Trophoblast cell (in vitro differentiated cells and primary cell): ENCODE measurements around the gene OR2M5.

ENCODE experiments used
- DNase-seq, 2 donors: peaks; one replicate each; pipeline ENCODE4 v3.0.0-alpha.2; 2016
- H2AFZ ChIP-seq: 2 replicates; pipeline ENCODE4 v1.6.1; 2013; ENCODE audit warnings: low read length, moderate library complexity, mild to moderate bottlenecking; ENCODE audit not compliant: insufficient read depth, poor library complexity
- H2AK5ac ChIP-seq: 2 replicates; pipeline ENCODE4 v1.6.1; 2013; ENCODE audit warnings: mild to moderate bottlenecking, low read length
- H2BK120ac ChIP-seq: 2 replicates; pipeline ENCODE4 v1.6.1; 2013; ENCODE audit warnings: low read length, mild to moderate bottlenecking, moderate library complexity; ENCODE audit not compliant: insufficient read depth, poor library complexity
- H2BK12ac ChIP-seq: 2 replicates; pipeline ENCODE4 v1.6.1; 2013; ENCODE audit warnings: mild to moderate bottlenecking, low read length, moderate library complexity
- H2BK5ac ChIP-seq: 2 replicates; pipeline ENCODE4 v1.6.1; 2013; ENCODE audit warnings: low read length, low read depth, moderate library complexity, mild to moderate bottlenecking; ENCODE audit not compliant: poor library complexity
- H3K14ac ChIP-seq: 2 replicates; pipeline ENCODE4 v1.6.1; 2013; ENCODE audit warnings: mild to moderate bottlenecking, low read length
- H3K18ac ChIP-seq: 2 replicates; pipeline ENCODE4 v1.6.1; 2013; ENCODE audit warnings: mild to moderate bottlenecking, low read length
- H3K23ac ChIP-seq: 2 replicates; pipeline ENCODE4 v1.6.1; 2013; ENCODE audit warnings: low read length
- H3K27ac ChIP-seq: 2 replicates; pipeline ENCODE4 v1.5.1; 2013; ENCODE audit warnings: low read depth, mild to moderate bottlenecking, inconsistent platforms, low read length, moderate library complexity
- H3K27me3 ChIP-seq: 2 replicates; pipeline ENCODE4 v1.6.1; 2013; ENCODE audit warnings: inconsistent platforms, mild to moderate bottlenecking, low read length, moderate library complexity; ENCODE audit not compliant: insufficient read depth
- H3K36me3 ChIP-seq, 2 experiments: 1 replicate in 1 of 2; 2 replicates in 1 of 2; pipeline ENCODE4 v1.6.1; 2013; ENCODE audit warnings: low read length in 2 of 2, mild to moderate bottlenecking in 2 of 2, moderate library complexity in 1 of 2; ENCODE audit not compliant: insufficient read depth in 2 of 2, control insufficient read depth in 1 of 2
- H3K4ac ChIP-seq: 2 replicates; pipeline ENCODE4 v1.6.1; 2013; ENCODE audit warnings: low read depth, mild to moderate bottlenecking, low read length, moderate library complexity
- H3K4me1 ChIP-seq, 2 experiments: 1 replicate in 1 of 2; 2 replicates in 1 of 2; pipeline ENCODE4 v1.6.1; 2013; ENCODE audit warnings: low read length in 2 of 2, mild to moderate bottlenecking in 2 of 2, moderate library complexity in 1 of 2; ENCODE audit not compliant: insufficient read depth in 2 of 2, control insufficient read depth in 1 of 2
- H3K4me2 ChIP-seq: 2 replicates; pipeline ENCODE4 v1.6.1; 2013; ENCODE audit warnings: inconsistent platforms, mild to moderate bottlenecking, low read length, moderate library complexity
- H3K4me3 ChIP-seq: 2 replicates; pipeline ENCODE4 v1.5.1; 2013; ENCODE audit warnings: mild to moderate bottlenecking, low read depth, low read length, inconsistent platforms
- H3K79me1 ChIP-seq: one replicate; pipeline ENCODE4 v1.6.1; 2013; ENCODE audit warnings: low read length
- H3K79me2 ChIP-seq: 2 replicates; pipeline ENCODE4 v1.6.1; 2013; ENCODE audit warnings: low read length, mild to moderate bottlenecking; ENCODE audit not compliant: control insufficient read depth, insufficient read depth, poor library complexity
- H3K9ac ChIP-seq: 2 replicates; pipeline ENCODE4 v1.6.1; 2013; ENCODE audit warnings: mild to moderate bottlenecking, low read length
- H3K9me3 ChIP-seq: 2 replicates; pipeline ENCODE4 v1.6.1; 2013; ENCODE audit warnings: low read depth, mild to moderate bottlenecking, control low read depth, inconsistent platforms, low read length; ENCODE audit not compliant: insufficient read depth
- H4K12ac ChIP-seq: 2 replicates; pipeline ENCODE4 v1.6.1; 2013; ENCODE audit warnings: low read depth, mild to moderate bottlenecking, low read length, moderate library complexity
- H4K8ac ChIP-seq: 2 replicates; pipeline ENCODE4 v1.6.1; 2013; ENCODE audit warnings: low read depth, mild to moderate bottlenecking, low read length, moderate library complexity
- H4K91ac ChIP-seq: one replicate; pipeline ENCODE4 v1.6.1; 2013; ENCODE audit warnings: low read depth, mild to moderate bottlenecking, low read length, moderate library complexity
- WGBS: extraction: QIAGEN DNeasy Blood & Tissue Kit; methylation state at CpG from one replicate; pipeline ENCODE4 v1.1.7; 2013; ENCODE audit warnings: missing lambda C conversion rate; ENCODE audit not compliant: insufficient read length, insufficient coverage; ENCODE audit errors: extremely low coverage; 5-methylcytosine and 5-hydroxymethylcytosine counted together

Gene OR2M5

GRCh38 chr1:248143311-248143710, 1.6 kb upstream of the OR2M5 start:
- no peak overlapping the region for H3K18ac ChIP-seq
- no peak overlapping the region for H3K14ac ChIP-seq
- no peak for DNase-seq
- H2BK120ac ChIP-seq: no peak overlapping the region
- H2AFZ ChIP-seq: no peak overlapping the region
- no peak overlapping the region for H4K12ac ChIP-seq
- peaks cover 6% of the 10 kb centered on the region for H3K9me3 ChIP-seq
- H3K27ac ChIP-seq: no peak overlapping the region
- H3K4me3 ChIP-seq: no peak overlapping the region
- no peaks in the 10 kb centered on the region for H3K27me3 ChIP-seq
- H3K79me2 ChIP-seq: no peaks in the 10 kb centered on the region
- H3K4ac ChIP-seq: no peak overlapping the region
- H2AK5ac ChIP-seq: no peak overlapping the region
- H3K36me3 ChIP-seq: no peaks in the 10 kb centered on the region
- H3K4me2 ChIP-seq: no peak overlapping the region
- H3K23ac ChIP-seq: no peak overlapping the region
- no peak overlapping the region for H4K91ac ChIP-seq
- no peak overlapping the region for H3K9ac ChIP-seq
- no peak overlapping the region for H2BK12ac ChIP-seq
- no peak overlapping the region for H4K8ac ChIP-seq
- WGBS: no CpG with 5 or more reads among the region's 1 CpG
- no peaks in the 10 kb centered on the region for H3K79me1 ChIP-seq
- H3K4me1 ChIP-seq: no peaks in the 10 kb centered on the region
- no peak overlapping the region for H2BK5ac ChIP-seq

DNA sequence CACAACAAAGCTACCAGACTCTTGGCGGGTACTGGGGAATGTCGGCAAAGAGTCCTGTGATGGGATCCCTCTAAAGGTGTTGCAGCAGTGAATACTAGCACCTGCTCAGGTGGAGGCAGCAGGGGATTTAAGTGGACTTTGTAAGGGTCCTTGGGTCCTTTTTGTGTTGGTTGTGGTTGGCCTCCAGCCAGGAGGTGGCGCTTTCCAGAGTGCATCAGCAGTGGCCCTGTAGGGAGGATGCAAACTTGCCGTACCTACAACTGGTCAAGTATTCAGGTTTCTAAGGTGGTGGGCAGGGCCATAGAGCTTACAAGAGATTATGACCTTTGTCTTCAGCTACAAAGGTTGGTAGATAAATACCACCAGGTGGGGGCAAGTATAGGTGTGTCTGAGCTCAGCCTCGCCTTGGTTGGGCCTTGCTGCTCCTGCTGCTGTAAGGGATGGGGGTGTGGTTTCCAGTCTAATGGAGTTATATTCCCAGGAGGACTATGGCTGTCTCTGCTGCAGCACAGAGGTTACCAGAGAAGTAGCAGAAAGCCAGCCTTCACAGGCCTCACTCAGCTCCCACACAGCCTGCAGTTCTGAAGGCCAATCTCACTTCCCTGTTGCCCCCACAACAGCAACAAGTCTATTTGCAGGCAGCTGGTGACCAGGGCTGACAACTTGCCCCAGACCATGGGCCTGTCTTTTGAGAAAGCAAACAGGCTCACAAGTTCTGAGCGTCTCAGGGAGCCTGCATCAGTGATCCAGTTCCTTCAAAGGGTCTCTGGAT, 7.3 kb downstream of the OR2M5 start:
- no CpG with 5 or more reads among the region's 6 CpGs for WGBS
- no peak overlapping the region for H2BK12ac ChIP-seq
- H3K4me1 ChIP-seq: no peaks in the 10 kb centered on the region

DNA sequence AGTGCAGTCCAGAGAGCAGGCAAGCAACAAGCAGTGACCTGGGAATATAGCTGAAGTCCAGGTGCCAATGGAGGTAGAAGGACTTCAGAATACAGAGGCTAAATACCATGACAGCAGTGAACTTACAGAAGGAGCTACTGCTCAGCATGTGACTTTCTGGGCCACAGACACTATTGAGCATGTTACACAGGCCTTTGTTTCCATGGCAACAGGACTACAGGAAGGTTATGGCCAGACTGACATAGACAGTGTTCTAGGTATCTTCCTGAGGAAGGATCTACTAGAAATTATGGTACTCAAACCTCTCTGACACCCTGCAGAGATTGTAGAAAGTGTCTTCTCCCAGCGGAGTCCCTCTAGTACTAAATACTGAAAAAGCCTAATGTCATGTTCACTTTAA, 11.0 kb downstream of the OR2M5 start:
- no peak overlapping the region for H3K4me3 ChIP-seq
- H2BK120ac ChIP-seq: no peak overlapping the region
- peaks cover 18% of the 10 kb centered on the region for H3K9me3 ChIP-seq
- H3K23ac ChIP-seq: no peak overlapping the region
- no peaks in the 10 kb centered on the region for H3K36me3 ChIP-seq
- no peak overlapping the region for H4K12ac ChIP-seq
- no peak overlapping the region for H2BK5ac ChIP-seq
- H3K79me2 ChIP-seq: no peaks in the 10 kb centered on the region
- H2BK12ac ChIP-seq: no peak overlapping the region
- H2AFZ ChIP-seq: no peak overlapping the region
- H3K4me1 ChIP-seq: no peaks in the 10 kb centered on the region
- no peaks in the 10 kb centered on the region for H3K79me1 ChIP-seq
- no CpG with 5 or more reads among the region's 1 CpG for WGBS
- H4K91ac ChIP-seq: no peak overlapping the region
- no peak overlapping the region for H3K18ac ChIP-seq
- no peaks in the 10 kb centered on the region for H3K27me3 ChIP-seq
- H2AK5ac ChIP-seq: no peak overlapping the region
- no peak overlapping the region for H3K27ac ChIP-seq
- no peak overlapping the region for H4K8ac ChIP-seq
- no peak overlapping the region for H3K4me2 ChIP-seq
- no peak overlapping the region for H3K9ac ChIP-seq
- no peak for DNase-seq
- H3K14ac ChIP-seq: no peak overlapping the region
- H3K4ac ChIP-seq: no peak overlapping the region

More for the DNA sequence above, 7.3 kb downstream of the OR2M5 start:
- Histone ChIP-seq H2BK120ac (no peak overlapping the region), H3K27me3 (no peaks in the 10 kb centered on the region), H3K79me2 (no peaks in the 10 kb centered on the region), H3K9me3 (peaks cover 14% of the 10 kb centered on the region), H4K91ac (no peak overlapping the region), H3K9ac (no peak overlapping the region), H4K8ac (no peak overlapping the region), H3K4ac (no peak overlapping the region), H3K36me3 (no peaks in the 10 kb centered on the region), H3K23ac (no peak overlapping the region), H3K4me2 (no peak overlapping the region), H2AK5ac (no peak overlapping the region), H3K79me1 (no peaks in the 10 kb centered on the region), H2BK5ac (no peak overlapping the region), H4K12ac (no peak overlapping the region), H3K14ac (no peak overlapping the region), H3K18ac (no peak overlapping the region), H2AFZ (no peak overlapping the region), H3K4me3 (no peak overlapping the region), H3K27ac (no peak overlapping the region)
- no peak for DNase-seq

DNA sequence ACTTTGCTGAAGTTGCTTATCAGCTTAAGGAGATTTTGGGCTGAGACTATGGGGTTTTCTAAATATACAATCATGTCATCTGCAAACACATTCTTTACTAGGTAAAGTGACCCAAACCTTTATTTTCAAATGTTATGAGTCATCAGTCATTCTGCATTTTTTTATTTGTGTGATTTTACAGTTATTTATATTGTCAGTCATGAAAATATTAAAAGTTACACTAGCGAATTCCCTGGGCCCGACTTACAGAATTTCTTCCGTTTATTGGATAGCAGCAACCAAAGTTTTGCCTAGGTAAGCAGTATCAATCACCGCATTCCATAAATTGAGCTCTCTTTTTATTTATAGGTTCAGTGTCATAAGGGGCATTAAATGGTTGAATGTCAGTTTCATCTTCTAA, 13.8 kb downstream of the OR2M5 start:
- no peak overlapping the region for H3K4me2 ChIP-seq
- H3K14ac ChIP-seq: no peak overlapping the region
- no peak for DNase-seq
- H3K27ac ChIP-seq: no peak overlapping the region
- no peak overlapping the region for H3K9ac ChIP-seq
- H3K27me3 ChIP-seq: no peaks in the 10 kb centered on the region
- H2BK5ac ChIP-seq: no peak overlapping the region
- no peak overlapping the region for H3K23ac ChIP-seq
- no peaks in the 10 kb centered on the region for H3K79me1 ChIP-seq
- H3K18ac ChIP-seq: no peak overlapping the region
- H3K36me3 ChIP-seq: no peaks in the 10 kb centered on the region
- H3K4ac ChIP-seq: no peak overlapping the region
- H3K4me1 ChIP-seq: no peaks in the 10 kb centered on the region
- no peaks in the 10 kb centered on the region for H3K79me2 ChIP-seq
- H3K4me3 ChIP-seq: no peak overlapping the region
- H4K8ac ChIP-seq: no peak overlapping the region
- H2AFZ ChIP-seq: no peak overlapping the region
- H3K9me3 ChIP-seq: peaks cover 10% of the 10 kb centered on the region
- no peak overlapping the region for H2BK120ac ChIP-seq
- no CpG with 5 or more reads among the region's 4 CpGs for WGBS
- no peak overlapping the region for H2AK5ac ChIP-seq
- H4K12ac ChIP-seq: no peak overlapping the region
- no peak overlapping the region for H2BK12ac ChIP-seq
- H4K91ac ChIP-seq: no peak overlapping the region
